ENCODE measurements around the gene PLCXD3. TPM values are rescaled to one million over a fixed set of nuclear protein-coding genes. Genes with fewer than 3 reads are reported as not detected.

PLCXD3 gene
- total RNA-seq, 1 donor from 2014 or later = not detected

DNA sequence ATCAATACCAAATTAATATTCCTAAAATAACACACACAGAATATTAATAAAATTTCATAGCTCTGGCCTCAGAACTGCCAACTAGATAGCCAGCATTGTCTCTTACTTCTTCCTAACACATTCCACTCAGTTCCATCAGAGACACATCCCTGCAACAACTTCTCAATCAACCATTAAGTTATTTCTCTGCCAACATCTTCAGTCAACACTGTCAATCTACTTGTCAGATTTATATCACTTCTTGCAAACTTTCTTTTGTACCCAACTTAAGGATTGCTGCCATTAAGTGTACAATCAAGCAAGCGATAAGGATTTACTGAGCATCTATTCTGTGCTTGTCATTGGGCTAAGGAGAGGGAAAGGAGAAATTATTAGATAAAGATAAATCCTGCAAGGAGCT, 50.8 kb downstream of the PLCXD3 start:
- no peaks in the 10 kb centered on the region for H3K27me3 Mint-ChIP-seq
- no peak overlapping the region for H3K27ac Mint-ChIP-seq
- H3K36me3 Mint-ChIP-seq (ENCODE audit: low read depth) = no peaks in the 10 kb centered on the region
- no peaks in the 10 kb centered on the region for H3K4me1 Mint-ChIP-seq
- H3K9me3 Mint-ChIP-seq = no peaks in the 10 kb centered on the region
- DNase-seq = no peak
- intact Hi-C loops (cut with micrococcal nuclease) = no loop called here
- no peak overlapping the region for H3K4me3 Mint-ChIP-seq

DNA sequence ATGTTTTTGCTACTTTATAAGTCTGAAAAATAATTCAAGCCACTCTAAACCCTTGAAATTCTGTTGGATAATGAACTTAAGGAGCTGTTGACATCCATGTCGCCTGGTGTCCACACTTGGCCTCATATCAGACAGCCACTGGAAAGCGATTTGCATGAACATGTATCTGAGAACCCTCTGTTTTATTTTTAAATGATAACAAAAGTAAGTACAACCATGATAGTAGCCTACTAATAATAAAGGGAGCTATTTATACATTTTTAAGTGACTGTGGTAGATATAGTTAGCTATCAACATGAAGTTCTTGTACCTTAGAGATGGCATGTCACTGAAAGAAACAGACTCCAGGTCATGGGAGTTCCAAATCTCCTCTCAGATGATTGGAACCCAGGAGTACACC, 53.3 kb downstream of the PLCXD3 start:
- Mint-ChIP-seq H3K4me1 (no peaks in the 10 kb centered on the region), H3K9me3 (no peaks in the 10 kb centered on the region), H3K36me3 (ENCODE audit: low read depth) (no peaks in the 10 kb centered on the region), H3K27me3 (no peaks in the 10 kb centered on the region), H3K27ac (no peak overlapping the region), H3K4me3 (no peak overlapping the region)
- DNase-seq = no peak
- intact Hi-C loops (cut with micrococcal nuclease) = no loop called here

DNA sequence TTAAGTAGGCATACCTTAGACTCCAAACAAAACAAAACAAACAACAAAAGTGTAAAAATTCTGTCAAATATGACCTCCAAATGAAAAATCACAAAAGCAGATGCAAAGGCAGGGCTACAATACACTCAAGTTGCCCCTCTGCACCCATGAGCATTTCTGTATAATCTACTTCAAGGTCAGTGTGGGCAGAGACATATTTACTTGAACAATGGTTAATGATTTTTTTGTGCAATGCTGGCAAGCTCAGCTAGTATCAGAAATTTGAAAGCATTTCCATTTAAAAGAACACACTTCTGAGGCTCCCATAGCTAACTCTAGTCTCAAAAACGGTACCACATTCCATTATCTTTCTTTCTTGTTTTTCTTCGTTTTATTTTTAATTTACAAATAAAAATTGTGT, 57.9 kb downstream of the PLCXD3 start:
- H3K9me3 Mint-ChIP-seq = no peaks in the 10 kb centered on the region
- intact Hi-C loops (cut with micrococcal nuclease) = no loop called here
- no peaks in the 10 kb centered on the region for H3K36me3 Mint-ChIP-seq (ENCODE audit: low read depth)
- H3K27ac Mint-ChIP-seq = no peak overlapping the region
- H3K4me3 Mint-ChIP-seq = no peak overlapping the region
- DNase-seq = no peak
- no peaks in the 10 kb centered on the region for H3K4me1 Mint-ChIP-seq
- H3K27me3 Mint-ChIP-seq = no peaks in the 10 kb centered on the region

DNA sequence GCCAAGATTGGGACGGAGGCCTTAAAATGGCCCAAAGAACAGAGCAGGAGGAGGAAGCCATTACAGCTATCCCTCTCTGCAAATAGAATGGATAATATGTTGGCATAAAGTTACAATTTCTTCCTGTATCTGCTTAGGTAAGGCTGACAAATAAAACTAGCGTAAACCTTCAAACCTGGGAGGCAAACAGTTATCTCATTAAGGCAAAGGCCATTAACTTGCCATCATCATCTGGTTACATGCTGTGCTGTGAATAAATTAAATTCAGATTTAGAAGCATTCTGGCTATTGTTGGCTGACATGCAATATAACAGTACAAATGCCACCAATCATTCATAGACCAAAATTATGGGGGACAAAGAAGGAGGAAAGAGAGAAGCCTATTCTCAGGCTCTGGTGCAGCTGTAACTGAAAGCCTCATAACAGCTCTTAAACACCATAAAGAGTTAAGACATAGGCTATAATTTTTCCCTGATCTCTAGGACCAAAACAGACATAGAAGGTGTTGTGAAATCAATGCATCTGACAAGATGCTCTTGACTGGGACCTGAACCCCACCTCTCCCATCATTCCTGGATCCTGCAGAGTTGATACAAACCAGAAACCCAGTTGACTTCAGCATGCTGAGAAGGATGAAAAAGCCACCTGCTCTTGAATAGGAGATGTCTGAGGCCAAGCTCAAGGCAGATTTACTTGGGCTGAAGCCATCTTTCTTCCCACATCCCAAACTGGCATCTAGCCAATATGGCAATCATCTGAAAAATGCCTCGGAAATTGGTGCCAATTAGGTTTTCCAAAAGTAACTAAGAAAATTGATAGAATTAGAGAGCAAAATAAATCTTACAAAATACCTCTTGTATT, 62.5 kb downstream of the PLCXD3 start:
- Mint-ChIP-seq H3K27ac (no peak overlapping the region), H3K36me3 (ENCODE audit: low read depth) (no peaks in the 10 kb centered on the region), H3K9me3 (peaks cover 3% of the 10 kb centered on the region), H3K4me3 (no peak overlapping the region), H3K4me1 (no peaks in the 10 kb centered on the region), H3K27me3 (no peaks in the 10 kb centered on the region)
- DNase-seq = no peak
- intact Hi-C loops (cut with micrococcal nuclease) = no loop called here

DNA sequence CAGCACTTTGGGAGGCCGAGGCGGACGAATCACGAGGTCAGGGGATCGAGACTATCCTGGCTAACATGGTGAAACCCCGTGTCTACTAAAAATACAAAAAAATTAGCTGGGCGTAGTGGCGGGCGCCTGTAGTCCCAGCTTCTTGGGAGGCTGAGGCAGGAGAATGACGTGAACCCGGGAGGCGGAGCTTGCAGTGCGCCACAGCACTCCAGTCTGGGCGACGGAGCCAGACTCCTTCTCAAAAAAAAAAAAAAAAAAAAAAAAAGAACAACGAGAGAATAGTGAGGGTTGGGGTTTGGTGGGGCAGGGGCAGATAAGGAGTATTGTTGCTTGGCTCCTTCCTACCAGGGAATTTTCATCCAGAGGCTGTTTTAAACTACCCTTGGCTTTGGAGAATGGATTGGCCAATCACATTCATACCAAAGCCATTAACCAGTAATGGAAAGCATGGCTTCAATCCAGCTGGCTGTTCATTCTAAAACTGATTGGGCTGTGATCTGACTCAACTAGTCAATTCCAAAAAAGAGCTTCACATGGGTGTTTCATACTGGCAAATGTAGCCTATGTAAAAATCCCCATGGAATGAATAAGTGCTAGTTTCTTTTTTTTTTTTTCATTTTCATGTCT, 64.4 kb downstream of the PLCXD3 start:
- Mint-ChIP-seq H3K36me3 (ENCODE audit: low read depth) (no peaks in the 10 kb centered on the region), H3K9me3 (peaks cover 3% of the 10 kb centered on the region), H3K4me1 (no peaks in the 10 kb centered on the region), H3K27me3 (no peaks in the 10 kb centered on the region), H3K4me3 (no peak overlapping the region), H3K27ac (no peak overlapping the region)
- intact Hi-C loops (cut with micrococcal nuclease) = no loop called here
- DNase-seq = no peak

DNA sequence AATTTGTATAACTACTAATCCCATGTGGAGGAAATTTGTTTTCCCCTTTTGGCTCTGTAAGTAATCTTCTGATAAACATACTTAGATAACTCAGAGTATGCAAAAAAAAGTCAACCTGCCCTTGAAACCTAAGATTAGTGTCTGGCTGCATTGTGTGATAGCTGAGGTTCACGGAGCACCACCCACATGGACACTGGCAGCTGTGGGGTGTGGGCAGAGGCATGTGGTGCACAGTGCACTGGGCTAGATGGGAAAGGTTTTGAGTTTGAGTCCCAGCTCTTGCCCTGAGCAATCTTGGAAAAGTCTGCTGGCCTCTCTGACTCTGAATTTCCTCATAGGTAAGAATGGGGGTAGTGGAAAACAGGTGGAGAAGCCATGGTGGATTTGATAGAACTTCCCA, 75.1 kb downstream of the PLCXD3 start:
- no peak overlapping the region for H3K27ac Mint-ChIP-seq
- intact Hi-C loops (cut with micrococcal nuclease) = no loop called here
- H3K36me3 Mint-ChIP-seq (ENCODE audit: low read depth) = no peaks in the 10 kb centered on the region
- no peak for DNase-seq
- H3K4me3 Mint-ChIP-seq = no peak overlapping the region
- no peaks in the 10 kb centered on the region for H3K4me1 Mint-ChIP-seq
- no peaks in the 10 kb centered on the region for H3K9me3 Mint-ChIP-seq
- H3K27me3 Mint-ChIP-seq = no peaks in the 10 kb centered on the region

DNA sequence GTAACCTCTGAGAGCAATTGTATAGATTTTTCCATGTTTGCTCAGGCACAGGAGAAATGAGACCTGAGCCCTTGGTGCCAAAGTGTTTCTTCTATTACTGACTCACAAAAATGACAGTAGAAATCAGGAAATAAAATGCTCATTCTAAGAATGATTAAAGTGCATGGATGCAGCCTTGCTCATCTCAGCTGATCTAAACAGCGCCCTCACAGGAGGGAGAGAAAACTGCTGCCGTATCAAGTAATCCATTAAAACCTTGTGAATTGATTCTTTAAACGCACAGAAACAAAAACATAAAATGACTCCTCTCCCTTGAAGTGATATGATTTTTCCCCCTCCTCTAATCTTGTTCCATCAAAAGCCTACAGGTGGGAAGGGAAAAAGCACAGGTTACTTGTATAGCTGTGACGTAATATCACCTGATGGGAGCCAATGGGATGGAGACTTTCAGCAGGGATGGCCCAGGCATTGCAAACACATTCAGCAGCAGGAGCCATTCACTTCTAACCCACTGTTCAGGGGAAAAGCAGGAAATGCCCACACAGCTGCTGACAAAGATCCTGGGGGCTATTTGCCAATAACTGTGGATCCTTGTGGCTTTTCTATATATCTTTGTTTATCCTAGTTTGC, 76.7 kb downstream of the PLCXD3 start:
- Mint-ChIP-seq H3K27me3 (no peaks in the 10 kb centered on the region), H3K36me3 (ENCODE audit: low read depth) (no peaks in the 10 kb centered on the region), H3K27ac (no peak overlapping the region), H3K4me3 (no peak overlapping the region), H3K4me1 (no peaks in the 10 kb centered on the region), H3K9me3 (no peaks in the 10 kb centered on the region)
- DNase-seq = no peak
- intact Hi-C loops (cut with micrococcal nuclease) = no loop called here

DNA sequence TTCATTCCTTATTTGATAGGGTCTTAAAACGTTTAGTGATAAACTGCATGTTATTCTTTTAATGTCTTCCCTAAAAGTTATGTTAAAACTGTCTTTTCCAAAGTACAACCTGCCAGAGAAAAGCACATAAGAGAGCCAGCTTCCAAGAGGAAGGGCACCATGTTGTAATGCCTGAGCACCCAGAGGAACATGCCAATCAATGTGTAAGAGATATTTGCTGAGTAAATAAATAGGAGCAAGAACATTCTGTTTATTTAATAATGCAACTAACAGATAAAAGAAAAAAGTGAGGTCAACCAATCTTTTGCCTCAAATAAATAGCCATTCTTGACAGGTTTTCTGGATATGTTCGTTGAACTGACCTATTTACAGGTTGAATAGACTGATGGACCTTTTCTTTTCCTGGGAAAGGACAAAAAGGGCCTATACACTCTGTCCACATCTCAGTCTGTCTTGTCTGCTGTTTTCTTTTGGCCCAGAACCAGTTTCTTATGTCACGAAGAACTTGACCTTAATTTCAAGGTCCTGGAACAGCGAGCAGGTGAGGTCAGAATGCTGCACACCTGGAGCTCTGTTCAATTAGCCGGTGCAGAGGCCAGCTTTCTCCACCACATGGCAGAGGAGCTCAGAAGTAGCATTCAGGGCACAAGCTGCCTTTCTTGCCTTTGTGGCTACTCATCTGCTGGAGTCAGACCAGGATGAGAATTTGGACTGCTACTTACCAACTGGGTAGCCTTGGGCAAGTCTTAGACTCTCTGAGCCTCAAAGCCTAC, 77.7 kb downstream of the PLCXD3 start:
- H3K4me3 Mint-ChIP-seq = no peak overlapping the region
- H3K27me3 Mint-ChIP-seq = no peaks in the 10 kb centered on the region
- H3K4me1 Mint-ChIP-seq = no peaks in the 10 kb centered on the region
- intact Hi-C loops (cut with micrococcal nuclease) = no loop called here
- H3K27ac Mint-ChIP-seq = no peak overlapping the region
- no peaks in the 10 kb centered on the region for H3K36me3 Mint-ChIP-seq (ENCODE audit: low read depth)
- no peaks in the 10 kb centered on the region for H3K9me3 Mint-ChIP-seq
- DNase-seq = no peak

DNA sequence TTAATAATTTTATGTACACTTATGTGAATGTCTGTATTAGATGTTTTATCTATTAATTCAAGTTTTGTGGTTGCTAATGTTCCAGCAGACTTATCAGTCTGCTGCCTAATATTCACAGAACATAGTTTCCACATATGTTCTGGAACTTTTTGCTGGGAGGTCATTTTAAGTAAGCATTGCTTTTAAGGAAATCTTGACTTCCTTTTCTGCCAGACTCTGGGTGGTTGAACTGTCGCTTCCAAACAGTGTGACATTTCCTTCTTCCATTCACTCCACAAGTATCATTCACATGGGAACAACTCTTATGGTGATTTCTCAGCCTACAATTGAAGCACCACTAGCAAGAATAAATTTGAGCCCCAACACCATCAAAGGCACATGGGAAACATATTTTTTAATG, 82.9 kb downstream of the PLCXD3 start:
- intact Hi-C loops (cut with micrococcal nuclease) = no loop called here
- no peak for DNase-seq
- Mint-ChIP-seq H3K4me1 (no peaks in the 10 kb centered on the region), H3K36me3 (ENCODE audit: low read depth) (no peaks in the 10 kb centered on the region), H3K27ac (no peak overlapping the region), H3K9me3 (no peaks in the 10 kb centered on the region), H3K4me3 (no peak overlapping the region), H3K27me3 (no peaks in the 10 kb centered on the region)

DNA sequence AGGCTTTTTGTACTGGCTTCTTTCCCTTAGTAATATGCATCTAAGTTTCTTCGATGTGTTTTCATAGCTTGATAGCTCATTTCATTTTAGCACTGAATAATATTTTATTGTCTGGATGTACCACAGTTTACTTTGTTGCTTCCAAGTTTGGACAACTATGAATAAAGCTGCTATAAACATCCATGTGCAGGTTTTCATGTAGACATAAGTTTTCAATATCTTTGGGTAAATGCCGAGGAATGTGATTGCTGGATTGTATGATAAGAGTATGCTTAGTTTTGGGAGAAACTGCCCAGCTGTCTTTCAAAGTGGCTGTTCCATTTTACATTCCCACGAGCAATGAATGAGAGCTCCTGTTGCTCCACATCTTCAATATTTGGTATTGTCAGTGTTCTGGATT, 84.7 kb downstream of the PLCXD3 start:
- H3K4me3 Mint-ChIP-seq = no peak overlapping the region
- H3K27me3 Mint-ChIP-seq = no peaks in the 10 kb centered on the region
- H3K9me3 Mint-ChIP-seq = no peaks in the 10 kb centered on the region
- H3K36me3 Mint-ChIP-seq (ENCODE audit: low read depth) = no peaks in the 10 kb centered on the region
- intact Hi-C loops (cut with micrococcal nuclease) = no loop called here
- no peaks in the 10 kb centered on the region for H3K4me1 Mint-ChIP-seq
- DNase-seq = no peak
- H3K27ac Mint-ChIP-seq = no peak overlapping the region

DNA sequence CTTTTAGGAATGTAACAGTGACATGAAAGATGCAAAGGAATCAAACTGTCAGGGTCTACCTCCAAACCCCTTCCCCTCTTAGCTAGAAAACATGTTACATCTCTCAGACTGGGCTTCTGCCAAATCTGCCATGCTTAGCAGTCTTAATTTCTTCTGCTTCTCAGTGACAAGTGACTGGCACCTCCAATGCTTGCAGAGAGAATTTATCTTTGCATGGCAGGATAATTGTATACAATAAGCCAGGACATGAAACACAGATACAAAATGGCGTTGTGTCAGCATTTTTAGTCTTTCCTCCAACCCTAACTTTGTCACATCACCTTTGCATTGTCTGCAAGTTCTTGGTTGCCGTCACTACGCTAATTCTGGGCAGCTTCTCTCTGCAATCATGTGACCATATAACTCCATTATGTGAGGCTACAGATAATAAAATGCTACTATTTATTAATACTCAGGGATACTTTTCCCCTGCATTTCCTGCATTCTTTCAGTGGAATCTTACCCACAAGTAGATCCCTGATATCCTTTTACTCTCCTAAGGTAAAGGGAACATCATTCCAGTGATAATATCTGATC, 89.8 kb downstream of the PLCXD3 start:
- Mint-ChIP-seq H3K27ac (no peak overlapping the region), H3K36me3 (ENCODE audit: low read depth) (no peaks in the 10 kb centered on the region), H3K4me1 (no peaks in the 10 kb centered on the region), H3K27me3 (no peaks in the 10 kb centered on the region), H3K9me3 (no peaks in the 10 kb centered on the region), H3K4me3 (no peak overlapping the region)
- no peak for DNase-seq
- intact Hi-C loops (cut with micrococcal nuclease) = no loop called here

DNA sequence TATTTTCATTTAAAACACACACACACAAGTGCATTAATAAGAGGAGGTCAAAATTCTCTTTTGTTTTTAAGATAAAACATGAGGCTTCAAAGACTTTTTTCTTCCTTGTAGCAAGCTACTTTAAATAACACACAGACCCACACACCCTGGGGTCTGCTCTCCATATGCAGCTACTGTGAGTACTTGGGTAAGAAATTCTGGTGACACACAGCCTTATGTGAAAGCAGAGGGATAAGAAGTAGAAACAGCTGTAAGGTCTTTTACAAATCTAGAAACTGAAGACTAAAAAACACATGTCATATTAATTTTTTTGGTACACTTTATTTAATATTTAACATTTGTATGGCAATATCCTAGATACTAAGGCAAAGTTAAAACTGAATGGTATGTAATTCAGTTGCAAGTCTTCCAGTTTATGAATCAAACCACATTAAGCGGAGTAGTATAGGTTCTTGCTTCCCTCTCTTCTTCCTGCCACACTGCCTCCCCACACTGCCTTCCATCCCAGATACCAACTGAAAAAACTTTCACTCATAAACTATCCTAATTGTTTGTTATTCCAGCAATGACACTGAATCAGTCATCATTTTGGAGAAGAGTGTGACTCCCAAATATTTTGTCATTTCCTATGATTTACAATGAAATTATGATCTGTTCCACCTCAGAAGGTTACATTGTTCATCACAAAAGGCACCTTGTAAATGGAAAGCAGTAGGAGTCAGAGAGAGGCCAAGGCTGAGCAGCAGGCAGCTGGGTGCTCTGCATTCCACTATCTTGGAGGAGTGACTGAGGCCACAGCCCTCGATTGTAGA, 92.0 kb downstream of the PLCXD3 start:
- no peak for DNase-seq
- Mint-ChIP-seq H3K27ac (no peak overlapping the region), H3K27me3 (no peaks in the 10 kb centered on the region), H3K36me3 (ENCODE audit: low read depth) (no peaks in the 10 kb centered on the region), H3K4me3 (no peak overlapping the region), H3K4me1 (no peaks in the 10 kb centered on the region), H3K9me3 (no peaks in the 10 kb centered on the region)
- intact Hi-C loops (cut with micrococcal nuclease) = no loop called here

DNA sequence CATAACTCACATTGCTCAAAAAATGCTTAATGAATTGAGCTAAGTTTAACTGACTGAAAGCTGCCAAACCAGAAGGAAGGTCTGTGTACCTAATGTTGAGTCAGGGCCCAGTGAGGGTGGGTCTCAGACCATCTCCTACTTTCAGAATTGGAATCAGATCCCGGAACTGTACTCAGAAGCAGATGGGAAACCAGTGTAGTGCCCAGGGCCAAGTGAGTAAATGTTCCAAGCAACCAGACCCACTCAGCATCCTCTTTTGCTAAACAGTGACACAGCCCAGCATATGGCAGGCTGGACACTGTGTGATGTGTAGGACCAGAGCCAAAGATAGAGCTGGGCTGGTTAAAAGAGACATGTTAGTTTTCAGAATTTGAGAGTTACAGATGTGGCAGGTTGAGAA, 94.1 kb downstream of the PLCXD3 start:
- Mint-ChIP-seq H3K27me3 (no peaks in the 10 kb centered on the region), H3K9me3 (no peaks in the 10 kb centered on the region), H3K4me3 (no peak overlapping the region), H3K27ac (no peak overlapping the region), H3K36me3 (ENCODE audit: low read depth) (no peaks in the 10 kb centered on the region), H3K4me1 (no peaks in the 10 kb centered on the region)
- intact Hi-C loops (cut with micrococcal nuclease) = no loop called here
- DNase-seq = no peak

Data from activated CD4-positive, alpha-beta T cell treated with anti-CD3 and anti-CD28 coated beads, Interleukin-2, amount 10 ng/mL, durations not matched to agents 24 days and 14 days (primary cell).